RWPE2 (cell line): Measurements from ENCODE around the gene ETV6.

ENCODE experiments used
- ATAC-seq: fragments of 200-7000 bp; cut with Tn5 transposase; 3 replicates; pipeline ENCODE4 v1.9.1; 2021; ENCODE audit warnings: low read depth
- DNase-seq: peaks from one replicate; pipeline ENCODE4 v3.0.0-alpha.2; 2020; ENCODE audit warnings: low spot score
- H3K27ac ChIP-seq: fragments of 450-650 bp; 2 replicates; pipeline ENCODE4 v1.5.1; 2017; ENCODE audit warnings: mild to moderate bottlenecking; ENCODE audit not compliant: poor library complexity, severe bottlenecking
- H3K27me3 ChIP-seq: fragments of 250-450 bp; sonication (Bioruptor Pico); 2 replicates; pipeline ENCODE4 v1.5.1; 2021; ENCODE audit warnings: mild to moderate bottlenecking, moderate library complexity; ENCODE audit not compliant: insufficient read depth, poor library complexity, severe bottlenecking
- H3K36me3 ChIP-seq: fragments of 250-450 bp; sonication (Bioruptor Pico); 2 replicates; pipeline ENCODE4 v1.5.1; 2020; ENCODE audit warnings: low read depth, mild to moderate bottlenecking, moderate library complexity
- H3K4me1 ChIP-seq: fragments of 250-450 bp; sonication (Bioruptor Pico); 2 replicates; pipeline ENCODE4 v1.5.1; 2021; ENCODE audit warnings: mild to moderate bottlenecking, moderate library complexity; ENCODE audit not compliant: insufficient read depth, poor library complexity, severe bottlenecking
- H3K4me3 ChIP-seq: fragments of 250-450 bp; sonication (Bioruptor Pico); 2 replicates; pipeline ENCODE4 v1.5.1; 2021; ENCODE audit warnings: mild to moderate bottlenecking, moderate library complexity; ENCODE audit not compliant: severe bottlenecking
- H3K9me3 ChIP-seq: fragments of 250-450 bp; sonication (Bioruptor Pico); 2 replicates; pipeline ENCODE4 v1.5.1; 2021; ENCODE audit warnings: mild to moderate bottlenecking, moderate library complexity; ENCODE audit not compliant: severe bottlenecking
- CTCF ChIP-seq: fragments of 450-650 bp; IDR thresholded peaks from one replicate; pipeline ENCODE4 v1.5.1; 2017; ENCODE audit warnings: mild to moderate bottlenecking, moderate library complexity; ENCODE audit not compliant: poor library complexity, severe bottlenecking

The ETV6 gene

GRCh38 chr12:11801643-11802042 lies 152.2 kb downstream of the ETV6 start:
- DNase-seq: no peak
- Histone ChIP-seq H3K27ac (no peak overlapping the region), H3K4me1 (peaks cover 15% of the 10 kb centered on the region), H3K36me3 (no peaks in the 10 kb centered on the region), H3K27me3 (no peaks in the 10 kb centered on the region), H3K4me3 (no peak overlapping the region), H3K9me3 (no peaks in the 10 kb centered on the region)
- no peak for TF ChIP-seq CTCF
- no peak for ATAC-seq

- no peaks in the 10 kb centered on the region for H3K27me3 ChIP-seq
- peaks cover 5% of the 10 kb centered on the region for H3K4me1 ChIP-seq
- ATAC-seq (no peak), DNase-seq (no peak)
- H3K27ac ChIP-seq: no peak overlapping the region
- H3K36me3 ChIP-seq: no peaks in the 10 kb centered on the region
- no peaks in the 10 kb centered on the region for H3K9me3 ChIP-seq
- H3K4me3 ChIP-seq: no peak overlapping the region
- no peak for TF ChIP-seq CTCF
These were observed 154.7 kb downstream of the ETV6 start for GRCh38 chr12:11804130-11804529.

GRCh38 chr12:11805043-11805442 lies 155.6 kb downstream of the ETV6 start:
- Histone ChIP-seq H3K27me3 (no peaks in the 10 kb centered on the region), H3K4me1 (peaks cover 5% of the 10 kb centered on the region), H3K36me3 (no peaks in the 10 kb centered on the region), H3K9me3 (no peaks in the 10 kb centered on the region), H3K4me3 (no peak overlapping the region), H3K27ac (no peak overlapping the region)
- DNase-seq (no peak), ATAC-seq (no peak)
- no peak for TF ChIP-seq CTCF

- Histone ChIP-seq H3K9me3 (no peaks in the 10 kb centered on the region), H3K27ac (no peak overlapping the region), H3K4me1 (peaks cover 5% of the 10 kb centered on the region), H3K4me3 (no peak overlapping the region), H3K36me3 (no peaks in the 10 kb centered on the region), H3K27me3 (no peaks in the 10 kb centered on the region)
- no peak for TF ChIP-seq CTCF
- no peak for ATAC-seq
- no peak for DNase-seq
These were observed 156.2 kb downstream of the ETV6 start for GRCh38 chr12:11805680-11806079.

- H3K4me1 ChIP-seq: no peaks in the 10 kb centered on the region
- H3K27me3 ChIP-seq: no peaks in the 10 kb centered on the region
- H3K27ac ChIP-seq: no peak overlapping the region
- no peak overlapping the region for H3K4me3 ChIP-seq
- no peaks in the 10 kb centered on the region for H3K36me3 ChIP-seq
- no peak for TF ChIP-seq CTCF
- no peaks in the 10 kb centered on the region for H3K9me3 ChIP-seq
- ATAC-seq (no peak), DNase-seq (no peak)
These were observed 158.0 kb downstream of the ETV6 start for GRCh38 chr12:11807458-11807857.
